Stromal cell of bone marrow (primary cell): ENCODE results near the gene GSTM5.
A peak's percentile ranks its signal among the peaks of the same experiment; 100 is the strongest.
"Not testable (repeated sequence)": the region's sequence is repeated elsewhere in the genome, so short reads cannot be mapped to it uniquely, and the experiment has no call there.

Source experiments
- DNase-seq: peaks from one replicate; pipeline ENCODE4 v3.0.0-alpha.2; 2012; ENCODE audit warnings: low read depth

Gene GSTM5

GRCh38 chr1:109697066-109697465 is 15.0 kb upstream of the GSTM5 start:
- no peak for DNase-seq

GRCh38 chr1:109697861-109698260 is 14.2 kb upstream of the GSTM5 start:
- not testable (repeated sequence) for DNase-seq

- not testable (repeated sequence) for DNase-seq
These were observed 9.1 kb upstream of the GSTM5 start for GRCh38 chr1:109702940-109703339.

- DNase-seq: no peak
These were observed 7.9 kb upstream of the GSTM5 start for GRCh38 chr1:109704173-109704572.

- no peak for DNase-seq
These were observed 6.6 kb upstream of the GSTM5 start for GRCh38 chr1:109705411-109705810.

- DNase-seq: not testable (repeated sequence)
These were observed 3.1 kb upstream of the GSTM5 start for GRCh38 chr1:109708949-109709348.

- not testable (repeated sequence) for DNase-seq
These were observed 2.2 kb upstream of the GSTM5 start for GRCh38 chr1:109709822-109710221.

GRCh38 chr1:109712321-109712864 is 342 bp downstream of the GSTM5 start:
- DNase-seq: no peak

- no peak for DNase-seq
These were observed 1.6 kb downstream of the GSTM5 start for GRCh38 chr1:109713636-109714035.

- DNase-seq: no peak
These were observed 2.8 kb downstream of the GSTM5 start for GRCh38 chr1:109714661-109715372.

- no peak for DNase-seq
These were observed 4.1 kb downstream of the GSTM5 start for GRCh38 chr1:109716121-109716520.

- no peak for DNase-seq
These were observed 4.6 kb downstream of the GSTM5 start for GRCh38 chr1:109716570-109717090.

GRCh38 chr1:109717729-109718128 is 5.7 kb downstream of the GSTM5 start:
- DNase-seq: no peak

- no peak for DNase-seq
These were observed 6.4 kb downstream of the GSTM5 start for GRCh38 chr1:109718495-109718894.

- DNase-seq: peak; percentile 12
These were observed 7.3 kb downstream of the GSTM5 start for GRCh38 chr1:109719337-109719837.

GRCh38 chr1:109721042-109721441 is 9.0 kb downstream of the GSTM5 start:
- no peak for DNase-seq

GRCh38 chr1:109721971-109722370 is 9.9 kb downstream of the GSTM5 start:
- no peak for DNase-seq

GRCh38 chr1:109722908-109723691 is 11.0 kb downstream of the GSTM5 start:
- no peak for DNase-seq

- no peak for DNase-seq
These were observed 12.9 kb downstream of the GSTM5 start for GRCh38 chr1:109724933-109725332.

- no peak for DNase-seq
These were observed 13.5 kb downstream of the GSTM5 start for GRCh38 chr1:109725510-109725909.

GRCh38 chr1:109726007-109726406 is 14.0 kb downstream of the GSTM5 start:
- DNase-seq: no peak

GRCh38 chr1:109726728-109727373 is 14.8 kb downstream of the GSTM5 start:
- DNase-seq: no peak
